GM12892 (cell line): Measurements from ENCODE around the gene SULT4A1.

Experiments used
- POLR2AphosphoS5 ChIP-seq: IDR thresholded peaks from 2 replicates; pipeline ENCODE4 v1.6.1; 2011; ENCODE audit warnings: low read depth, low read length, control low read depth
- TAF1 ChIP-seq: IDR thresholded peaks from 2 replicates; pipeline ENCODE4 v1.6.1; 2011; ENCODE audit warnings: low read depth, mild to moderate bottlenecking, control low read depth, low read length, borderline replicate concordance

DNA sequence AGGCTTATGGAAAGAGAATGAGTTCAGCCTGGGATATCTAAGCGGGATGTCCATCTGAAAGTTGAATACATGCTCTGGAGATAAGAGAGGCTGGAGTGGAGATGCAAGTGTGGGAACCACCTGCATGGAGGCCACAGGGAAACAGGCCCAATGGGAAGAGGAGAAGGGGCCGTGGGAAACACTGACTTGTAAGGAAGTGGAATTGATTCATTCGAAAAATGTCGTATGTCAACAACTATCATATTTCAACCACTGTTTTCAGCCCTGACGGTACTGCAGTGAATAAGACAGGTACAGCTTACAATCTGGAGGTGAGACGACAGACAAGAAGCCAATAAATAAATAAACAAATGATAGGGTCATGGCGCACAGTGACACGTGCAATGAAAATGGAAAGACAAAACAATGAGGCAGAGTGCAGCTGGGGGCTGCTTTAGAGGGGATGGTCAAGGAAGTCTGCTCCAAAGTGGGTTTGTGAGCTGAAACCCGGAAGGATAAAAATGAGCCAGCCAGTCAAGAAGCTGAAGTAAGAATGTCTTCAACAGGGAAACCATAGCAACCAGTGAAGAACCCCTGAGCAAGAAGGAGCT, 86.1 kb downstream of the SULT4A1 start:
- TF ChIP-seq POLR2AphosphoS5 (no peak), TAF1 (no peak)
